HL-60/S4 treated with phorbol 12-myristate 13-acetate at 8.2 ng/mL for 4 days and 3 days (cell line): ENCODE data around the gene CACNA1I.

Source experiments
- in situ Hi-C: fragments of 300-500 bp; cut with MboI; formaldehyde crosslinking; loops from 2 replicates; pipeline ENCODE4 v1.15.0; 2022; ENCODE audit warnings: low sequenced_read_pairs

Gene CACNA1I

GRCh38 chr22:39686776-39687525, 116.4 kb downstream of the CACNA1I start:
- in situ Hi-C loops = no loop called here

DNA sequence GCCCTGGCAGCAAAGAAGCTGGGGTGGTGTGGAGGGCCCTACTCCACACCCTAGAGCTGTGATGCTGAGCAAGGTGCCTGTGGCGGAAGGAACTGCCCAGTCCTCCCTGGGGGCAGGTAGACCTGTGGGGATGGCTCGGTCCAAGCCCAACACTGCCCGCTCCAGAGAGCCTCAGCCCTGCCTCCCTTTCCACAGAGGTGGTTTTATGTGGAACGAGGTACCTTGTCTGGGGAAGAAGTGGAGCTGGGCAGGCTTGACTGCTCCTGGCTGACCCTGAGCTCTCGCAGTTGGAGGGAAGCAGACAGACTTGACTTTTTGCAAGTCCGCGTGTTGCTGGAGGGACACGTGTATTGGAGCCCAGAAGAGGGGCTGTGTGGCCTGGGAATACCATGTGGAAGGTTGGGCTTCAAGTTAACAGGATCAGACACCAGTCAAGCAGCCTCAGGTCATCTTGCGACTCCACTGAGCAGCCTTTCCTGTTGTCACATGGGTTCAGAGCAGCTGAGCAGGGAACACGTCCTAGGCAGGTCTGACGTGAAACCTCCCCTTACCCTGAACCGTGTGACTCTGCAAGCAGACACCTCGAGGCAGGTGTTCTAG, 117.7 kb downstream of the CACNA1I start:
- in situ Hi-C loops = no loop called here

DNA sequence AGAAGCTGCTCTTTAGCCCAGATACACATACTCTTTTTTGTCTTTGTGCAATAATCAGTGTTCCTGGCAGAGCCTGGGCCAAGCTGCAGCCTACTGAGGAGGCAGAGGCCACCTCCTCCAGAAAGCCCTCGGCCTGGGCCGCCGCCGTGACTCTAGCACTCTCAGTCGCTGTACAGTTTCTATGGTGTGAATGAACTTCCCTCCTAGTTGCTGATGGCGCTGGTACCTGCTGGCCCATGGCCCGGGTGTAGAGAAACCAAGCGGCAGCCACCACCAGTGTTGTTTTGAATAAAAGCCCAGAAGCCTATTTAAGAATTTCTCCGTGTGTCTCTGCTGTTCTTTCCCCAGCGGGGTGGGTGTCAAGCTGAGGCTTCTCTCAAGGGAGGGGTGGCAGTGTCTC, 118.9 kb downstream of the CACNA1I start:
- in situ Hi-C loops = no loop called here

GRCh38 chr22:39690881-39691605, 120.5 kb downstream of the CACNA1I start:
- in situ Hi-C loops = no loop called here

- in situ Hi-C loops = no loop called here
These were observed 123.5 kb downstream of the CACNA1I start for GRCh38 chr22:39693943-39694500.

DNA sequence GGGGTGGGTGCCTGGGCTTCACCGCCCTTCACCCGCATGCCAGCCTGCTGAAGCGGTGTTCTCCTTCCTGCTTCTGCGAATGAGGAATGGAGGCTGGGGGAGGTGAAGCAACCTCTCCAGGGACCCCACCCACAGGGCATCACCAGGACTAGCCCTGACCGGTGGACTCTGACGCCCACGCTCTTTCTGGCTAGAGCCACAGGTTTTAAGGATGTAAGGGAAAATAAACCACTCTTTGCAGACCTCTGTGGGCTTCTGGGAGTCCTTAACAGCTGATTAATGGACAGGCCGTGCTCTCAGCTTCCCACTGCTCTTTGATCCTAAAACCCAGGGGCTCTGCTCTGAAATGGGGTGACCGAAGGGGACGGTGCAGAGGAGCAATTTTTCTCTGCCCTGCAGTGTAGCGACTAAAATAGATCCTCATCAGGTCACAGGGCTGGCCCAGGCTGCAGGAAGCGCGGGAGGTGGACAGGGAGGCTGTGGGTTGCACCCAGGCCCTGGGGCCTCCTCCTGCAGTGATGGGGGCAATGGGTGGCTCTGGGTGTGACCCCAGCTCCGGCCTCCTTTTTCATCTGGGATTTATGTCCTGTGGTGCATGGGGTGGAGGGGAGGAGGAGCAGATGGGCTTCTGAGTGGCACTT, 127.4 kb downstream of the CACNA1I start:
- in situ Hi-C loops = no loop called here

- in situ Hi-C loops = no loop called here
These were observed 129.2 kb downstream of the CACNA1I start for GRCh38 chr22:39699631-39700360.

DNA sequence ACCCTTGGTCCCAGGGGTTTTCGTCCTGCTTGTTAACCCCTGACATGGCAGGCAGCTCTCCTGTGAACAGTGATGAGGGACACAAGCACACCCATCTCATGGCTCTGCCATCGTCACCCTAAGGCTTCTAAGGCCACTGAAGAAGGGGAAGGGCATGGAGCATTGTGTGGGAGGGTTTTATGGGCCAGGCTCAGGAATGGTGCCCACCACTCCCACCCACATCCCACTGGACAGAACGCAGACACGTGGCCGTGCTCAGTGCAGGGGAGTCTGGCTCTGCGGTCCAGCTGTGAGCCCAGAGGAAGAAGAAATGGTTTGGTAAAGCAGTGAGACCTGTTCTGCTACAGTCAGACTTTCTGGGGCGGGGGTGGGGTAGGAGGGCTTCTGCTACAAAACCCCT, 130.0 kb downstream of the CACNA1I start:
- in situ Hi-C loops = no loop called here

DNA sequence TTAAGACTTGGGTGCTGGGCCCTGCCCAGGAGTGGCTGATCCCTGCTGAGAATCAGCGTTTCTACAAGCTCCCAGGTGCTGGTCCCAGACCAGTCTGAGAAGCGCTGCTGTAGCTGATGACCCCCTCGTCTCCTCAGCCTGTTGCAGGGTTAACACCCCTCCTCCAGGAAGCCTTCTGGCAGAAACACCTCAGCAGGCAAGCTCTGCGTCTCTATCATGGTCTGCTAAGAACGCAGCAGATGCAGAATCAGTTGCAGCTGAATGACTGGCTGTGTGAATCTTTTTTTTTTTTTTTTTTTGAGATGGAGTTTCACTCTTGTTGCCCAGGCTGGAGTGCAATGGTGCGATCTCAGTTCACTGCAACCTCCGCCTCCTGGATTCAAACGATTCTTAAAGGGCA, 132.5 kb downstream of the CACNA1I start:
- in situ Hi-C loops = no loop called here

DNA sequence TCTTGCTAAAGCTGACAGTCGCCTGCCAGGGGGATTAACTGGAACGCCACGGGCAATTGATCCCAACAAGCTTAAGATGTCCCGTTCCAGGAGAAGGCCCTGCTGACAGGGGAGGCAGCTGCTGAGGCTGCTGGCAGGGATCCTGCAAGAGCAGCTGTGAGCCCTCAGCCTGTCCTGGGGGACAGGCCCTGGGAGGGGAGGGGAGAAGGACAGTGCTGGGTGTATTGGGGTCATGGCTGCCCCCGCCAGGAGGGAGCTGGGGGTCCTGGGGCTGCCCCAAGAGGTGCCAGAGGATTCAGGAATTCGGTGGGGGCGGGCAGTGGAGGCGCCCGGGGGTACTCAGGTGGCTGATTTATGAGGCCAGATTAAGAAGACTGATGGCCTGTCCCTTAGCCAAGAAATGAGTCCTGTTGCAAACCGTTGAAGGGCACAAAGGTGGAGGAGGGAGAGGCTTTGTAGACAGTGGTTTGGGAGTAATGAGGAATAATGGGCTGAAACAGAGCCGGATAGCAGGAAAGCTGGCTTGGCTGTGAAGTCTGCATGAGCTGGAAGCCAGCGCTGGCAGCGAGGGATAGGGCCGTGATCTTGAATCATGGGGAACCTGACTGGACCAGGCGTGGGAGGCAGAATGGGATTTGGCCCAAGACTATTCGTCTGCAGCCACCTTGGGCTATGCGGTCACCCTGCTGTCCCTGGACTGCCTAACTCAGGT, 133.5 kb downstream of the CACNA1I start:
- in situ Hi-C loops = no loop called here

GRCh38 chr22:39705386-39705785, 134.8 kb downstream of the CACNA1I start:
- in situ Hi-C loops = no loop called here

GRCh38 chr22:39706376-39707140, 136.0 kb downstream of the CACNA1I start:
- in situ Hi-C loops = no loop called here

DNA sequence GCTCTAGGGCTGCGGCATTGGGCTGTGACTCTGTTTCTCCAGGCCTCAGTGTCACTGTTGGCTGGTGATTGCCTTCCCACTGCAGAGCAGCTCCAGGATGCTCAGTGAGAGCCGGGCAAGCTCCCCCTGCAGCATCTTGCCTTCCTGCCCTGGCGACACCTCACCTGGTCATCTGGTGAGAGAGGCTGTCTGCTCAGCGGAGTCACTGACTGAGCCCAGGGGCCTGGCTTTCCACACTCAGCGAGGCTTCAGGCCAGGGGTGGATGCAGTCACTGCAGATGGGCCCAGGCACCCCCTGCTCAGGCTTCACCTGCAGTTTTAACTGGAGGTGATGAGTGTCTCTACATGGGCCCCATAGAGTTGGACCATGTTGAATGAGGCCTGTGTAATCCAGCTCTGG, 136.8 kb downstream of the CACNA1I start:
- in situ Hi-C loops = no loop called here

DNA sequence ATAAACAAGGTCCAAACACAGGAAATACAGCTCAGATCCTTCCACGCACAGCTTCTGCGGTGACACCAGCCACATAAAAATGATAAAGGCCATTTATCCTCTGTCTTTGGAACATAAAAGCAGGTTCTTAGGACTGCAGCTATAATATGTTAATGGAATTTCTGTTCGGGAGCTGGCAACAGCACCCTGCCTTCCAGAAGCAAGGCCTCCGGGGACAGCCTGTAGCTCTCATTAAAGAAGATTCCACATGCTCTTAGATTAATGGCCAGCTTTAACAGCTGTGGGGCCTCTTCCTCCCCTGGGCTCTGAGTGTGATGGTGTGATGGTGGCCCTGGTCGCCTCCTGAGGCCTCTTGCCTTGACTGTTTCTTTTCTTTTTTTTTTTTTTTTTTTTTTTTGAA, 137.3 kb downstream of the CACNA1I start:
- in situ Hi-C loops = no loop called here

GRCh38 chr22:39710380-39711150, 140.0 kb downstream of the CACNA1I start:
- in situ Hi-C loops = no loop called here

DNA sequence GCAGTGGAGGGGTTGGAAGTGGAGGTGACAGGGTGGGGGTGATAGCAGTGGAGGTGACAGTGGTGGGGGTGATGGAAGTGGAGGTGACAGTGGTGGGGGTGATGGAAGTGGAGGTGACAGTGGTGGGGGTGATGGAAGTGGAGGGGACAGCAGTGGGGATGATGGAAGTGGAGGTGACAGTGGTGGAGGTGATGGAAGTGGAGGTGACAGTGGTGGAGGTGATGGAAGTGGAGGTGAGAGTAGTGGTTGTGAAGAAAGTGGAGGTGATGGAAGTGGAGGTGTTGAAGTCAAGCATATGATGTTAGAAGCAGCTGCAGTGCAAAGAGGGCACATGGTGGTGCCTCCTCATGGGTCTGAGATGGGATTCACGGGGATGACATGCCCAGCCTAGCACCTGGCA, 141.5 kb downstream of the CACNA1I start:
- in situ Hi-C loops = no loop called here

DNA sequence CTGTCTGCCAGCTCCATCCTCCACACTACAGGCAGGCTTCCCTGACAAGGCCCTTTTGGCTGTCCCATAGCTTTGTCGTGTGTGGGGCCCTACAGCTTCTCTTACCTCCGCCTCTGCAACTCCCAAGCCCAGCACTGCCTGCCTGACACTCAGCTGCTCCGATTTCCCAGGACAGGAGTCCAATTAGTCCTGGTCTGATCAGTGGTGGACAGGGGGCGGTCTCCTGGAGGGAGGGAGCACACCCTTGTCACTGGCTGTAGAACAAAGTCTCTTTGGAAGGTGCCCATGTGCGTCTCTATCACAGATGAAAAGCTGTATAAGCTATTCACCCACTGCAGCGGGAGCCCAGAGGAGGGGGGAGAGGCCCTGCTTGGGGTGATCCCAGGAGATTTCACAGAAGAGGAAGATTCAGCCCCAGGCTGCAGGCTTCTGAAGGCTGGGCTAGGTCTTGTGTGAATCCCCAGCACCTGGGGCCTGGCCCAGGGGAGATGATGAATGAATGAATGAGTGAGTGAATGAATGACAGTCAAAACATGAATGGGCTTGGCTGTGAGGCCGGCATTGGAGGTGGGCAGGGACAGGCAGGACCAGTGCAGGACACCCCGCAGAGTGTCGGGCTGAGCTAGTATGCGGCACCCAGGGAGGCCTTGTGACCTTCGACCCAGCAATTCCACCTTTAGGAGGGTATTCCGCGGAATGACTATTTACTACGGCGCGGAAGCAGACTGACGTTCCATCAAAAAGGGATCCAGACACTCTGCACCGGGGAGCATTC, 142.4 kb downstream of the CACNA1I start:
- in situ Hi-C loops = no loop called here

GRCh38 chr22:39713799-39714290, 143.3 kb downstream of the CACNA1I start:
- in situ Hi-C loops = no loop called here
